CD4-positive, CD25-positive, alpha-beta regulatory T cell (primary cell): ENCODE results near the gene HLTF. TPM values are rescaled to one million over a fixed set of nuclear protein-coding genes. Genes with fewer than 3 reads are reported as not detected.
A peak's percentile ranks its signal among the peaks of the same experiment; 100 is the strongest.
"Not testable (repeated sequence)": the region's sequence is repeated elsewhere in the genome, so short reads cannot be mapped to it uniquely, and the experiment has no call there.

Source experiments
- ATAC-seq, 2 donors: fragments of 150-1000 bp; cut with Tn5 transposase; one replicate each; pipeline ENCODE4 v1.10.0; 2021; ENCODE audit warnings: low read depth in 2 of 2, moderate number of reproducible peaks in 2 of 2, moderate library complexity in 1 of 2
- DNase-seq, 3 donors: peaks; one replicate each; pipeline versions ENCODE4 v3.0.0 to v3.0.0-alpha.2; 2012 to 2022; ENCODE audit warnings: mixed read lengths in 1 of 3
- H3K27ac ChIP-seq: one replicate; pipeline ENCODE4 v1.7.0; 2013; ENCODE audit warnings: mild to moderate bottlenecking, low read length; ENCODE audit not compliant: insufficient read depth, poor library complexity, severe bottlenecking
- H3K27me3 ChIP-seq: one replicate; pipeline ENCODE4 v1.7.0; 2013; ENCODE audit warnings: low read length; ENCODE audit not compliant: control insufficient read depth, insufficient read depth
- H3K36me3 ChIP-seq: one replicate; pipeline ENCODE4 v1.7.0; 2013; ENCODE audit warnings: mild to moderate bottlenecking, low read length, moderate library complexity; ENCODE audit not compliant: control insufficient read depth, insufficient read depth
- H3K4me1 ChIP-seq: 2 replicates; pipeline ENCODE4 v1.7.0; 2013; ENCODE audit warnings: mild to moderate bottlenecking, low read length; ENCODE audit not compliant: insufficient read depth, control insufficient read depth, poor library complexity, severe bottlenecking
- H3K4me3 ChIP-seq: one replicate; pipeline ENCODE4 v1.7.0; 2013; ENCODE audit warnings: low read depth, mild to moderate bottlenecking, low read length, moderate library complexity
- H3K9me3 ChIP-seq, 2 experiments: 1 replicate in 1 of 2; 2 replicates in 1 of 2; pipeline ENCODE4 v1.7.0; 2013; ENCODE audit warnings: low read length in 2 of 2, mild to moderate bottlenecking in 1 of 2, moderate library complexity in 1 of 2; ENCODE audit not compliant: control insufficient read depth in 2 of 2
- H3K27ac Mint-ChIP-seq, 3 donors: one replicate each; pipeline ENCODE4 v1.8.0; 2020 to 2022; ENCODE audit warnings: mild to moderate bottlenecking in 3 of 3, mixed read lengths in 3 of 3, moderate library complexity in 2 of 3
- H3K27me3 Mint-ChIP-seq: one replicate; pipeline ENCODE4 v1.8.0; 2022; ENCODE audit warnings: mild to moderate bottlenecking, mixed read lengths
- H3K36me3 Mint-ChIP-seq: one replicate; pipeline ENCODE4 v1.8.0; 2020; ENCODE audit warnings: mixed read lengths
- H3K4me1 Mint-ChIP-seq, 4 donors: one replicate each; pipeline ENCODE4 v1.8.0; 2020 to 2022; ENCODE audit warnings: mixed read lengths in 4 of 4, mild to moderate bottlenecking in 1 of 4
- H3K4me3 Mint-ChIP-seq, 4 donors: one replicate each; pipeline ENCODE4 v1.8.0; 2020 to 2022; ENCODE audit warnings: mild to moderate bottlenecking in 4 of 4, mixed read lengths in 4 of 4, moderate library complexity in 3 of 4
- H3K9me3 Mint-ChIP-seq, 7 donors: one replicate each; pipeline ENCODE4 v1.8.0; 2020 to 2022; ENCODE audit warnings: mixed read lengths in 7 of 7, mild to moderate bottlenecking in 3 of 7, moderate library complexity in 2 of 7
- polyA plus RNA-seq, 4 donors: library from polyadenylated mRNA; unstranded; fragments of 300-500 nt; fragmentation: Illumina TruSeq; gene quantifications; one replicate each; pipeline ENCODE4 v1.2.3, GENCODE V29; 2021
- total RNA-seq: library from RNA; stranded (reverse); gene quantifications from one replicate; pipeline ENCODE4 v1.2.3, GENCODE V29; 2022

The HLTF gene
- total and polyA plus RNA-seq, 5 donors from 2014 or later: 9.8 to 18.9 (median 17.2) TPM

DNA sequence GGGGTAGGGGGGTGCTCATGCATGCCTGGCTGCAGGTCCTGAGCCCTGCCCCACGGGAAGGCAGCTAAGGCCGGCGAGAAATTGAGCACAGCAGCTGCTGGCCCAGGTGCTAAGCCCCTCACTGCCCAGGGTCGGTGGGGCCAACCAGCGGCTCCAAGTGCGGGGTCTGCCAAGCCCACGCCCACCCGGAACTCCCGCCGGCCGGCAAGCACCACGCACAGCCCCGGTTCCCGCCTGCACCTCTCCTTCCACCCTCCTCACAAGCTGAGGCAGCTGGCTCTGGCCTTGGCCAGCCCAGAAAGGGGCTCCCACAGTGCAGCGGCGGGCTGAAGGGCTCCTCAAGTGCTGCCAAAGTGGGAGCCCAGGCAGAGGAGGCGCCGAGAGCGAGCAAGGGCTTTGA lies 11.7 kb upstream of the HLTF start:
- peaks cover 16% of the 10 kb centered on the region for H3K27me3 Mint-ChIP-seq
- not testable (repeated sequence) for H3K4me3 ChIP-seq, H3K36me3 Mint-ChIP-seq, H3K27ac ChIP-seq, DNase-seq, H3K4me1 Mint-ChIP-seq, H3K27me3 ChIP-seq, H3K9me3 ChIP-seq, ATAC-seq, H3K4me3 Mint-ChIP-seq, H3K4me1 ChIP-seq, H3K36me3 ChIP-seq, H3K9me3 Mint-ChIP-seq, H3K27ac Mint-ChIP-seq

DNA sequence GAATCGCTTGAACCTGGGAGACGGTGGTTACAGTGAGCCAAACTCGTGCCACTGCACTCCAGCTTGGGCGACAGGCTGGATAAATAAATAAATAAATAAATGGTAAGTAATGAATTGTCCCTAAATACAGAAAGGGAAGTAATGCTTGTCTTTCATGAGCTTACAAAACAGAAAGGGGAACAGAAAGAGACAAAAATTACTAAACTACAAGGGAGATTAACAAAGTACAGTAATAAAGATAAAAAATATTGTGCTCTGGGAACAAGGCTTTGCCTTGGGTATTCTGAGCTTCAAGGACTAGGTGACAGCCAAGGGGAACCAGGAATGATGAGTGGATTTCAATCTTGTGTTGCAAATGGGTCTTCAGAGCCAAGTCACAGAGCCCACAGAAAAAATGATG lies 9.2 kb upstream of the HLTF start:
- Mint-ChIP-seq H3K9me3 (no peaks in the 10 kb centered on the region), H3K4me1 (no peaks in the 10 kb centered on the region), H3K27me3 (peaks cover 4% of the 10 kb centered on the region), H3K4me3 (no peak overlapping the region), H3K27ac (no peak overlapping the region), H3K36me3 (no peaks in the 10 kb centered on the region)
- DNase-seq (no peak), ATAC-seq (no peak)
- H3K36me3 ChIP-seq: no peaks in the 10 kb centered on the region
- H3K4me1 ChIP-seq: no peaks in the 10 kb centered on the region
- H3K27me3 ChIP-seq: no peaks in the 10 kb centered on the region
- H3K9me3 ChIP-seq: no peaks in the 10 kb centered on the region
- no peak overlapping the region for H3K27ac ChIP-seq
- no peak overlapping the region for H3K4me3 ChIP-seq

DNA sequence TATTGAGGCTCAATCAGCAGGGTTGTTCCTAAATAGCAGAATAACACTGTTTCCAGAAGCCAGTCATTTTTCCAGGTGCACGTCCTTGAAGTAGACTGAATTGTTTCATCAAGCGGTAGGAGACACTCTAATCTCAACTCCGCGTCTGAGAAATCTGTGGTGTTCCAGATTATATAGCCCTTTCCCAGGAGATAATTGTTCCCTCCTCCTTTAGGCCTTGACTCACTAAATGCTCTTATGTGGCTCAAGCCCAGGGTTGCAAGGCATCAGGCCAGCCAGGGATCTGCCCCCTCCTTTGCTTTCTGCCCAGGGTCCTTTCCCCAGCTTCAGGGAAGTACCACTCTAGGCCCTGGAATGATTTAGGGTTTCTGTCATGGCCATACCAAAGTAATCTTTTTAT lies 5.7 kb upstream of the HLTF start:
- DNase-seq (no peak), ATAC-seq (no peak)

DNA sequence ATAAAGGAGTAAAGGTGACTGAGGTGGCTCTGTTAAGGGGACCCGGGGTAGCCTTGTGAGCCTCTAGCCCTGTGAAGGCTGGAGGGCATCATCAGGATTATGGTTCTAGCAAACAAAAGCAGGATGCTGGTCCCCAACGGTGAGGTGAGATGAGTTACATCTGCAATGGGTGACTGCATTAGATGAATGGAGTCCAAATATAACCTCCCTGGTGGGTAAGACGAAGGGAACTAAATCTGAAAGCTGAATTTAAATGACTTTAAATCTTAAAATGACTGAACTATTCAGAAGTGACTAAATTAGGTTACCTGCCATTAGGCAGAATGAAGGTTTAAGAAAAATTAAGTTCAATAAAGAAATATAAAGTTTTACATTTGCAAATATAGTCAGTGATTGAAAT lies 4.6 kb upstream of the HLTF start:
- Histone ChIP-seq H3K4me1 (peaks cover 7% of the 10 kb centered on the region), H3K36me3 (no peaks in the 10 kb centered on the region), H3K9me3 (no peaks in the 10 kb centered on the region), H3K4me3 (no peak overlapping the region), H3K27me3 (no peaks in the 10 kb centered on the region), H3K27ac (no peak overlapping the region)
- Mint-ChIP-seq H3K9me3 (no peaks in the 10 kb centered on the region), H3K4me3 (no peak overlapping the region), H3K4me1 (peaks cover 0 to 3% (median 1%) of the 10 kb centered on the region in 4 donors), H3K27me3 (no peaks in the 10 kb centered on the region), H3K36me3 (no peaks in the 10 kb centered on the region), H3K27ac (no peak overlapping the region)
- DNase-seq (no peak), ATAC-seq (no peak)

More for the DNA sequence above, 5.7 kb upstream of the HLTF start:
- Mint-ChIP-seq H3K27me3 (peaks cover 2% of the 10 kb centered on the region), H3K9me3 (no peaks in the 10 kb centered on the region), H3K4me3 (no peak overlapping the region), H3K4me1 (no peaks in the 10 kb centered on the region), H3K36me3 (no peaks in the 10 kb centered on the region), H3K27ac (no peak overlapping the region)
- Histone ChIP-seq H3K27me3 (no peaks in the 10 kb centered on the region), H3K9me3 (no peaks in the 10 kb centered on the region), H3K4me1 (no peaks in the 10 kb centered on the region), H3K4me3 (no peak overlapping the region), H3K27ac (no peak overlapping the region), H3K36me3 (no peaks in the 10 kb centered on the region)

DNA sequence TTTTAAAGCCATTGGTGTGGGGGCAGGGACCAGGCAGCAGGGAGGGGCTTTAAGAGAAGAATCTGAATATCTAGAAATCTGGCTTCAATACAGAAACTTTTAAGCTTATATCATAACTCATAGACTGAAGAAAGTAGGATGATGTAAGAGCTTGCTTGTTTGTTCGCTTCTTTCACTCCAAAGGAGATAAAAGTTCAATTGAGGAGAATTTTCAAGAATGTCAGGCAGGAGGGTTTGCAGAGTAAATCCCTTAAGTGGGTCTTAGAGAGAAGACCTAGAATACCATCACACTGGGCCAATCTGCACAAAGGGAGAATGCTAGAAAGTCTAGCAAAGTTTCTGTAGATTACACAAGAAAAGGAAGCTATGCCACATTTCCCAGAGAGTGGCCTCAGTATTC lies 4.1 kb upstream of the HLTF start:
- Mint-ChIP-seq H3K4me3 (no peak overlapping the region), H3K27me3 (no peaks in the 10 kb centered on the region), H3K27ac (no peak overlapping the region), H3K36me3 (no peaks in the 10 kb centered on the region), H3K4me1 (peaks cover 0 to 7% (median 5%) of the 10 kb centered on the region in 4 donors), H3K9me3 (no peaks in the 10 kb centered on the region)
- Histone ChIP-seq H3K27ac (no peak overlapping the region), H3K4me1 (peaks cover 7% of the 10 kb centered on the region), H3K4me3 (no peak overlapping the region), H3K9me3 (no peaks in the 10 kb centered on the region), H3K36me3 (no peaks in the 10 kb centered on the region), H3K27me3 (no peaks in the 10 kb centered on the region)
- ATAC-seq (no peak), DNase-seq (no peak)

DNA sequence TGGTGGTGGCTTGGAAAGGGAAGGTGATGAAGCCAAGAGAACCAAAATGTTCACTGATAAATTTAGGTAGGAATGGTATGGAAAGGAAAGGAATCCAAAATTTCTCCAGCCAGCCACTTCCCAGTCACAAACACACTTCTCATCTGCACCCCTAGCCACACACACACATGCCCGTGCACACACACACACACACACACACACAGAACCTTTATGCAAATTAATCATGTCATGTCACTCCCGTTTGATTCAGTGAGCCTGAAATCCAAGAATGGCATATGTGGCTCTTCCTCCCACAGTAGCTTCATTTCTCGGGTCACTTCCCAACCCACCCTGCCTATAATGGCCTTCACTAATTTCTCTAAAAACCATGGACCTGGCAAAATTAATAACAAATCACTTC lies 3.1 kb upstream of the HLTF start:
- peaks cover 6 to 15% (median 13%) of the 10 kb centered on the region in 4 donors for H3K4me1 Mint-ChIP-seq
- H3K4me3 Mint-ChIP-seq: peak overlapping the region in 2 of 4 donors; percentile 44 to 58
- no peak overlapping the region for H3K4me3 ChIP-seq
- no peaks in the 10 kb centered on the region for H3K36me3 Mint-ChIP-seq
- no peak overlapping the region for H3K27ac ChIP-seq
- DNase-seq (no peak), ATAC-seq (no peak)
- H3K27me3 Mint-ChIP-seq: no peaks in the 10 kb centered on the region
- H3K9me3 Mint-ChIP-seq: no peaks in the 10 kb centered on the region
- H3K9me3 ChIP-seq: no peaks in the 10 kb centered on the region
- H3K27me3 ChIP-seq: no peaks in the 10 kb centered on the region
- H3K36me3 ChIP-seq: no peaks in the 10 kb centered on the region
- peaks cover 7% of the 10 kb centered on the region for H3K4me1 ChIP-seq
- H3K27ac Mint-ChIP-seq: no peak overlapping the region

DNA sequence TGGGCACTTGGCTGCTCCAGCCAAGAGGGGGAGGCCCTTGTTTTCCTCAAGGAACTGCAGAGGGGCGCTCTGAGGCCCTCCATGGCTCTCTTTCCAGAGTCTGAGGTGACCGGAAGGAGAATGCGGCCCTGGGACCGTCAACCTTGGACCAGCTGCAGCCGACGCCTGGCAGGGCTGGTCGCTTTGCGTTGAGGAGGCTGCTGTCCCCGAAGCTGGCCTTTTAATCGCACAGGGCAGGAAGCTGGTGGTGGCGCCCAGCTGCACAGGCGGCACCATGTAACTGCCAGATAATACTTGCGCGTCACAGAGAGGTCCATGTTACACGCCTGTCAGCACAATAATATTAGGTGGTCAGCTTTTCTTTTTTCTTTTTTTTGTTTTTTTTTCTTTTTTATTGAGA lies 875 bp upstream of the HLTF start:
- DNase-seq (no peak), ATAC-seq (no peak)
- no peaks in the 10 kb centered on the region for H3K36me3 ChIP-seq
- H3K4me1 Mint-ChIP-seq: peaks cover 6 to 24% (median 16%) of the 10 kb centered on the region in 4 donors
- no peaks in the 10 kb centered on the region for H3K27me3 Mint-ChIP-seq
- H3K9me3 Mint-ChIP-seq: no peaks in the 10 kb centered on the region
- H3K4me3 Mint-ChIP-seq: peak overlapping the region in 3 of 4 donors; percentile 66 to 98 (median 97)
- H3K4me1 ChIP-seq: peaks cover 7% of the 10 kb centered on the region
- H3K27ac Mint-ChIP-seq: peak overlapping the region in 1 of 3 donors; percentile 61
- no peaks in the 10 kb centered on the region for H3K9me3 ChIP-seq
- H3K27me3 ChIP-seq: no peaks in the 10 kb centered on the region
- no peak overlapping the region for H3K4me3 ChIP-seq
- H3K27ac ChIP-seq: no peak overlapping the region
- peaks cover 6% of the 10 kb centered on the region for H3K36me3 Mint-ChIP-seq

DNA sequence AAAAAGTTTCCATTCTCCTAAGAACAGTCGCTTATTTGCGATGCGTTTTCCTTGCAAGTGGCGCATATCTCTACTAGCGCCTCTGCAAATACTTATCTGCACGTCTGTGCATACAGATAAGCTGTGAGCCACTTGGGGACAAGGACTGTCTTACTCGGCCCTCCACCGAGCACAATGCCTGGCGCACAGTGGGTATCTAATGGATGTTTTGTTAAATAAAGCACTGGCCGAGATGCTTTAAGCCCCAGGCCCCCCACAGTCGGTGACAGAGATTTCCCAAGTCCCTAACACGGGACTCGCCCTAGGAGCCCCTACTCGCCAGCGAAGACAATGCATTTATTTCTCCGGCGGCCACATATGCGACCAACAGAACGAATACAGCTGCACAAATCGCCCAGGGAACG lies 503 bp downstream of the HLTF start:
- no peaks in the 10 kb centered on the region for H3K9me3 ChIP-seq

More for the DNA sequence above, 503 bp downstream of the HLTF start:
- no peaks in the 10 kb centered on the region for H3K27me3 ChIP-seq
- Mint-ChIP-seq H3K4me1 (peaks cover 6 to 24% (median 17%) of the 10 kb centered on the region in 4 donors), H3K27me3 (no peaks in the 10 kb centered on the region), H3K4me3 (peak overlapping the region; percentile 97 to 98 (median 98)), H3K9me3 (no peaks in the 10 kb centered on the region), H3K36me3 (peaks cover 6% of the 10 kb centered on the region), H3K27ac (peak overlapping the region; percentile 49 to 90 (median 61))
- peaks cover 7% of the 10 kb centered on the region for H3K4me1 ChIP-seq
- peak overlapping the region; percentile 95 for H3K4me3 ChIP-seq
- ATAC-seq (peak; percentile 45 to 52), DNase-seq (peak in 1 of 3 donors; percentile 62)
- no peaks in the 10 kb centered on the region for H3K36me3 ChIP-seq
- peak overlapping the region; percentile 63 for H3K27ac ChIP-seq
